BE2C (cell line): Measurements from ENCODE around the gene PACSIN2.

Experiments used
- DNase-seq: peaks from one replicate; pipeline ENCODE4 v3.0.0-alpha.2; 2020
- H3K27me3 ChIP-seq: fragments of 250-450 bp; sonication (Bioruptor Pico); 2 replicates; pipeline ENCODE4 v1.5.1; 2020; ENCODE audit warnings: mild to moderate bottlenecking
- H3K36me3 ChIP-seq: fragments of 250-450 bp; sonication (Bioruptor Pico); 2 replicates; pipeline ENCODE4 v1.5.1; 2020; ENCODE audit warnings: mild to moderate bottlenecking
- H3K4me1 ChIP-seq: fragments of 250-450 bp; sonication (Bioruptor Pico); 2 replicates; pipeline ENCODE4 v1.5.1; 2020
- H3K4me3 ChIP-seq: 2 replicates; pipeline ENCODE4 v1.5.1; 2011; ENCODE audit warnings: low read depth, low read length
- H3K9me3 ChIP-seq: fragments of 250-450 bp; sonication (Bioruptor Pico); 2 replicates; pipeline ENCODE4 v1.5.1; 2020
- CTCF ChIP-seq: IDR thresholded peaks from 2 replicates; pipeline ENCODE4 v1.5.1; 2012; ENCODE audit warnings: mild to moderate bottlenecking, low read depth, low read length

PACSIN2 gene

GRCh38 chr22:42893371-42894150, 121.4 kb downstream of the PACSIN2 start:
- no peaks in the 10 kb centered on the region for H3K4me1 ChIP-seq
- no peak for TF ChIP-seq CTCF

GRCh38 chr22:42892571-42893316, 122.2 kb downstream of the PACSIN2 start:
- Histone ChIP-seq H3K36me3 (peaks cover 18% of the 10 kb centered on the region), H3K27me3 (no peaks in the 10 kb centered on the region), H3K4me3 (no peak overlapping the region), H3K4me1 (no peaks in the 10 kb centered on the region), H3K9me3 (no peaks in the 10 kb centered on the region)
- no peak for DNase-seq
- no peak for TF ChIP-seq CTCF

More at GRCh38 chr22:42893371-42894150, 121.4 kb downstream of the PACSIN2 start:
- H3K9me3 ChIP-seq, result no peaks in the 10 kb centered on the region
- DNase-seq, result no peak
- H3K36me3 ChIP-seq, result peaks cover 12% of the 10 kb centered on the region
- no peaks in the 10 kb centered on the region for H3K27me3 ChIP-seq
- H3K4me3 ChIP-seq, result no peak overlapping the region

- DNase-seq, result no peak
- peaks cover 18% of the 10 kb centered on the region for H3K36me3 ChIP-seq
- H3K9me3 ChIP-seq, result no peaks in the 10 kb centered on the region
- H3K4me3 ChIP-seq, result no peak overlapping the region
- no peaks in the 10 kb centered on the region for H3K27me3 ChIP-seq
- no peak for TF ChIP-seq CTCF
- no peaks in the 10 kb centered on the region for H3K4me1 ChIP-seq
These were observed 122.8 kb downstream of the PACSIN2 start for GRCh38 chr22:42892156-42892555.

- DNase-seq, result no peak
- peaks cover 18% of the 10 kb centered on the region for H3K36me3 ChIP-seq
- H3K4me1 ChIP-seq, result no peaks in the 10 kb centered on the region
- no peak overlapping the region for H3K4me3 ChIP-seq
- no peaks in the 10 kb centered on the region for H3K9me3 ChIP-seq
- no peaks in the 10 kb centered on the region for H3K27me3 ChIP-seq
- TF ChIP-seq CTCF, result no peak
These were observed 123.3 kb downstream of the PACSIN2 start for GRCh38 chr22:42891696-42892095.

GRCh38 chr22:42891008-42891407, 123.9 kb downstream of the PACSIN2 start:
- H3K4me3 ChIP-seq, result no peak overlapping the region
- no peaks in the 10 kb centered on the region for H3K4me1 ChIP-seq
- no peak for DNase-seq
- TF ChIP-seq CTCF, result no peak
- no peaks in the 10 kb centered on the region for H3K9me3 ChIP-seq
- H3K36me3 ChIP-seq, result peaks cover 18% of the 10 kb centered on the region
- H3K27me3 ChIP-seq, result no peaks in the 10 kb centered on the region

- DNase-seq, result no peak
These were observed 125.6 kb downstream of the PACSIN2 start for GRCh38 chr22:42889304-42889703.

More at GRCh38 chr22:42889304-42889703, 125.6 kb downstream of the PACSIN2 start:
- Histone ChIP-seq H3K9me3 (no peaks in the 10 kb centered on the region), H3K4me1 (no peaks in the 10 kb centered on the region), H3K4me3 (no peak overlapping the region), H3K36me3 (peaks cover 20% of the 10 kb centered on the region), H3K27me3 (no peaks in the 10 kb centered on the region)
- no peak for TF ChIP-seq CTCF
